Measurements from ENCODE around the gene TMA7. TPM values are rescaled to one million over a fixed set of nuclear protein-coding genes. Genes with fewer than 3 reads are reported as not detected.

The TMA7 gene
- 100 to 1,000 TPM; 194 to 286 TPM for total RNA-seq

DNA sequence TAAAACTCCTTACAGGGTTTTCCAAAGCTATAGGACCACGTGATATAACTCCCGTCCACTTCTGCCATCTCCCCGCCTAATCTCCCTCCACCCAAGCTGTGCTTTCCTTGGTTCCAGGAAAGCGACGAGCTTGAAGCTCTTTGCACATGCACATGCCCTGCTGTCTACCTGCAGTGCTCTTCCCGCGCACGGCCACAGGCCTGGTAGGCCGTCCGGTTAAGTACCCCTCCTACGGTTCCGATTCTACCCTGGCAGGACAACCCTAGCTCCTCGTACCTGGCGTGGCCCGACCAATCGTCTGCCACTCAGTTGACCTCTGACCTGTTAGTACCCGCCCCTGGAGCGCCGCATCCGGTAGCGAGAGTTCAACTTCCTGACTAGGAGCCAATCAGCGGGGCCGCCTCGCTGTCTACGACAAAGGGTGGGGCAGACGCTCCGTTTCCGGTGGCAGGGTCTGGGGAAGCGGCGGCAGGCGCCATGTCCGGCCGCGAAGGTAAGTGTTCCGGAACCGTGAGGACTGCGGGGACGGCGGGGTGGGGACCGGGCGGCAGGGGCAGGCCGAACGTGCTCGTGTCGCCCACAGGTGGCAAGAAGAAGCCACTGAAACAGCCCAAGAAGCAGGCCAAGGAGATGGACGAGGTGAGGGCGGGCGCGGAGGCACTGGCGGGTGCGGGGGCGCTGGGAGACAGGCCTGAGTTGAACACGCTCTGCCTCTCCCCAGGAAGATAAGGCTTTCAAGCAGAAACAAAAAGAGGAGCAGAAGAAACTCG, at the start of gene TMA7, which contains the start of gene CCDC51:
TMA7 (plus strand) TSS at position 438 of the 770 bp plus-strand sequence; CDS start at position 478, 40 bp downstream.
CCDC51 (minus strand) TSS at position 300 of the 770 bp plus-strand sequence. CDS start 4,991 bp downstream, outside the sequence.
- Histone ChIP-seq H3K27ac (peak within 1 kb of the TSS; percentile 86 to 94), H3K9me3 (no peaks in the 10 kb centered on the region), H3K4me3 (peak within 1 kb of the TSS; percentile 75 to 92), H3K36me3 (peaks cover 28% of the 10 kb centered on the region), H3K4me1 (peaks cover 0 to 25% of the 10 kb centered on the region in 2 donors), H3K27me3 (no peaks in the 10 kb centered on the region)
- no peak for TF ChIP-seq CTCF (IDR thresholded peaks at IDR 0.05)
- peak; percentile 99 for DNase-seq (ENCODE audit: low spot score)

DNA sequence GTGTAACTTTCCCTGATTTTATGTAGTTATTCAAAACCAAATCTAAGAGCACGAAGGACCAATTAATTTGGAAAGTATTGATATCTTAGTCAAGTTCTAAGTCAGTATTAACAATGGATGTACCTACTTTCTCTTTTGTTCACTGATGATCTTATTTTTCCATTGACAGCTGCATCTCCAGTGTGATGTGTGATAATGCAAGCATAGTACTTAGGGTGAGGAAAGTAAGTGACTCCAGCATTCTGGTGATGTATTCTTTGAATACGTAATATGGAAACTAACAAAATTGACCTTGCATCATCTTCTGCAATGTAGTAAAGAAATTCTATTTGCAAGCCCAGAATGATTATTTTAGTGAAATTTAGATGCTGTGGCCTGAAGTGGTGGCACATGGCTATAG, 45.7 kb upstream of the TMA7 start:
- Histone ChIP-seq H3K9me3 (no peaks in the 10 kb centered on the region), H3K4me1 (no peaks in the 10 kb centered on the region), H3K27ac (no peak overlapping the region), H3K36me3 (no peaks in the 10 kb centered on the region), H3K27me3 (no peaks in the 10 kb centered on the region), H3K4me3 (no peak overlapping the region)
- no peak for DNase-seq (ENCODE audit: low spot score)
- no peak for TF ChIP-seq CTCF (IDR thresholded peaks at IDR 0.05)

DNA sequence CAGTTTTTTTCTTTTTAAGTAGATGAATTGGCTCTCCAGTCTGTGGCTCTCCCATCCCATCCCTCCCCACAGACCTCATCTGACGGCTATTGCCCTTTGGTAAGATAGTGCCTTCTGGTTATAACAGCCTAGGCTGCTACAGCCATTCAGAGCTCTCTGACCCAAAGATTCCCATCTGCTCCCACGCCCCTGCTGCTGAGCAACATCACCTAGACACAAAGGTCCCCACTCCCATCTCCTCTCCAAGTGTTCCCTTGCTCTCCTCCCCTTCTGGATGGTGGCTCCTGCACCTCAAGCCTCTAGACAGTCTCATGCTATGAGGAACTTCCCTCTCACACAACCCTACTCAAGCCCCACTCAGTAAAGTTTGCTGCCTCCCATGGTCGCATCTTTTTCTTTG, 44.3 kb upstream of the TMA7 start:
- no peak for DNase-seq (ENCODE audit: low spot score)
- TF ChIP-seq CTCF (IDR thresholded peaks at IDR 0.05): no peak
- no peaks in the 10 kb centered on the region for H3K27me3 ChIP-seq
- no peaks in the 10 kb centered on the region for H3K9me3 ChIP-seq
- no peak overlapping the region for H3K27ac ChIP-seq
- H3K4me3 ChIP-seq: no peak overlapping the region
- H3K4me1 ChIP-seq: no peaks in the 10 kb centered on the region
- no peaks in the 10 kb centered on the region for H3K36me3 ChIP-seq

DNA sequence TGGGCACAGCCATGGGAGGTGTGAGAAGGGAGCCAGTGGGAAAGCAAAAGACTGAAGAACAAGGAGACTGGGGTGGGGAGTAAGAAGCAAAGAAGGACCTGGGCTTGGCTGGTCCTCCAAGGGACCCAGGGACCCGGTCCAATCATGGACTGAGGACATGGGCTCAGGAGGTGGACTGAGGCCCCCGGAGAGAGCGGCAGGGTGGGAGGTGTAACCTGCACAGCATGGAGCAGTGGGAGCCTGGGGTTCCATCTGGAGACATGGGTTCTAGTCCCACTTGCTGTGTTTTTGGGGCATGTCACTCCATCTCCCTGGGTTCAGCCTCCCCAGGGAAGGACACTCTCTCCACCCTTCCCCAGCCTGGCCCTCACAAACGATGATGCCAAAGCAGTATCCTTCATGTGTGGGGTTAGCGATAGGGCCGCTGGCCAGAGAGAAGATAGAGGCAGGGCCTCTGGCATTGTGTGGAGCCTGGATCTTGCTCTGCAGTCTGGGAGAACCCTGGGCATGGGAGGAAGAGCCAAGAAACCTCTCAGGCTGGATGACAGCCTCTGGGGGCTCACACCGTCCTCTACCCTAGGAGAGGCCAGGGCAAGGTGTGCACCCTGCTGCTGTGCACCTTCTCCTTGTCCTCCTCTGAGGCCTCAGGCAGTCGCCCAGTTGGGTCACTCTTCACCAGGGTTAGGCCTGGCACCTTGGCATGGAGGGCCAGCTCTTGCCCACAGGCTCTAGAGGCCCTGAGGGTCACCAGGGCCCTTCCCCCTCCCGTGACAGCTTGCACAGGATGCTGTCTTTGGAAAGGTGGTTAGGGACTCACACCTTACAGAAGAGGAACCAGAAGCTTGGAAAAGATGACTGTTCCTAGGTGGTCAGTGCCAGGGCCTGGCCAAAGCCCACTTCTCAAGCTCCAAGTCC, 42.0 kb upstream of the TMA7 start:
- peaks cover 0 to 18% of the 10 kb centered on the region in 2 donors for H3K4me1 ChIP-seq
- no peaks in the 10 kb centered on the region for H3K27me3 ChIP-seq
- no peak for DNase-seq (ENCODE audit: low spot score)
- H3K36me3 ChIP-seq: no peaks in the 10 kb centered on the region
- H3K4me3 ChIP-seq: no peak overlapping the region
- H3K9me3 ChIP-seq: no peaks in the 10 kb centered on the region
- no peak for TF ChIP-seq CTCF (IDR thresholded peaks at IDR 0.05)
- no peak overlapping the region for H3K27ac ChIP-seq

DNA sequence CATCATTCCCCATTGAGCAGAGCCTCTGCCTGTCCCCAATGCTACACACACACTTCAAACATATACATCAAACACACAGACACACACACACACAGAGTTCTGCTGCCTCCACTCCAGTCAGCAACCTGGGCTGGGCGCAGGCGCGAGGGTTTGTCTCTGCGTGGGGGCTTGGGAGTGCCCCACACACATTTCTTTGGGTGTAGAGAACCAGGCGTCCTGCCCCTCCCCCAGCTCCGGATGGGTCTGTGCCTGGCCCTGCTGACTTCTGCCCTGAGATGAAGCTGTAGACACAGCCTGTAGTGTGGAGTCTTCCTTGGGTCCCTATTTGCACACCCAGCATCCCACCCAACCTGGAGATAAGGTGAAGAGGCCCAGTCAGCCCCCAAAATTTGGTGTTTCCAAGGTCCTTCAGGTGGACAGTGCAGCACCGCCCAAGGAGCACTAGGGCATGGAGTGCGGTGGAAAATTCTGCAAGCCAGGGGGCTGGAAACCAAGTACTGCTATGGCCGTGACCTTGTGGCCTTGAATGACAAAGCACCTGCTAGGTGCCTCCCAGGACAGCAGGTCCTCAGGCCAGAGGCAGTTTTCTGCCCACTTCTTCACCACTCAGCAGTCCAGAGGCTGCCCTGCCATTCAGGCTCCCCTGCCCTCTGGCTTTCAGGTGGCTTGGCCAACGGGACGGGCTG, 41.2 kb upstream of the TMA7 start:
- Histone ChIP-seq H3K4me3 (no peak overlapping the region), H3K27me3 (no peaks in the 10 kb centered on the region), H3K4me1 (peaks cover 0 to 18% of the 10 kb centered on the region in 2 donors), H3K36me3 (peaks cover 5% of the 10 kb centered on the region), H3K9me3 (no peaks in the 10 kb centered on the region), H3K27ac (no peak overlapping the region)
- no peak for DNase-seq (ENCODE audit: low spot score)
- TF ChIP-seq CTCF (IDR thresholded peaks at IDR 0.05): no peak
